Stimulated activated CD4-positive, alpha-beta T cell treated with anti-CD3 and anti-CD28 coated beads, TNF-alpha, amount 100 ng/mL, for 24 hours (primary cell): ENCODE measurements around the gene STAG3.
"Not testable (repeated sequence)": the region's sequence is repeated elsewhere in the genome, so short reads cannot be mapped to it uniquely, and the experiment has no call there.

Experiments used
- DNase-seq, 3 experiments: peaks; one replicate each; pipeline ENCODE4 v3.0.0-alpha.2; 2020; ENCODE audit warnings: low read depth in 3 of 3

The STAG3 gene

DNA sequence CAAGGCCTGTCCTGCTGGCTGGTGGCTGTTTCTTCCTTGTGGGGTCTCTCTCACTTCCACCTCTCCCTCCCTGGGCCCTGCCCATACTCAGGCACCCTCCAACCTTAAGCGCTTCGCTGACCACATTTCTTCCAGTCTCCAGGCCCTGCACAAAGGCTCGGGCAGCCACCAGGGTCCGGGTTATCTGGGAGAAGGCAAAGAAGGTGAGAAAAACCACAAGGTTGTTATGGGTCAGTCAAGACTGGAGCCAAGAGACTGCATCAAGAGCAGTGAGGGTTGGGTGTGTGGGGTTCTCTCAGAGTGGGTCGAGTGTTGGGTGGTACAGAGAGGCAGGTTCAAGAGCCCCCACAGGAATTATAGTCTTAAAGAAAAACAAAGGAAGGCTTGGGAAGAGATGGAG lies 3.1 kb upstream of the STAG3 start:
- no peak for DNase-seq

DNA sequence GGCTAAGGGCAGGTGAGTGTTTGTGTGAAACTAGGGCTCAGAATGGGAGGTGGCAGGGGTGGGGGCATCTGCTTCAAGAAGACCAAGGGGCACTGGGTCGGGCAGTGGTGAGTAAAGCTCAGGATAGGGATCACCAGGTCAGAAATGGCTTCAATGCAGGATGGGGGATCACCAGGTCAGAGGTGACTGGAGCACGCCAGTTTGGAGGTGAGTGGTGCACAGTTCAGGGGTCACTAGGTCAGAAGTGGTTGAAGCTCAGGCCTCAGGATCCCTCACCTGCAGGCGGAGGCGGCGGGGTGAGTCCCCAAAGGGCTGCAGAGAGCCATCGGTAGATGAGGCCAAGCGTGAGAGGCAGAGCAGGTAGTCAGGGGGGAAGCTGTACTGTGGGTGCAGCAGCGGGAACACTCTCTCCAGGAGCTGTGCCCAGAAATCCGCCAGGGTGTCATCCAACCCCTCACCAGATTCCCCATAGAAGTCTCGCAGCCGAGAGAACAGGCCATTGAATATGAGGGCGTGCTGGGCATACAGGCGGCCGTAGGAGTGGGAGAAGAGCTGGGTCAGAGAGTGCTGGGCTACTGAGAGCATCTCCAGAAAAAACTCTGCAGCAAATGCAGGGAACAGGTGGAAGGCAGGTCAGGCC lies 2.3 kb upstream of the STAG3 start:
- DNase-seq = no peak

DNA sequence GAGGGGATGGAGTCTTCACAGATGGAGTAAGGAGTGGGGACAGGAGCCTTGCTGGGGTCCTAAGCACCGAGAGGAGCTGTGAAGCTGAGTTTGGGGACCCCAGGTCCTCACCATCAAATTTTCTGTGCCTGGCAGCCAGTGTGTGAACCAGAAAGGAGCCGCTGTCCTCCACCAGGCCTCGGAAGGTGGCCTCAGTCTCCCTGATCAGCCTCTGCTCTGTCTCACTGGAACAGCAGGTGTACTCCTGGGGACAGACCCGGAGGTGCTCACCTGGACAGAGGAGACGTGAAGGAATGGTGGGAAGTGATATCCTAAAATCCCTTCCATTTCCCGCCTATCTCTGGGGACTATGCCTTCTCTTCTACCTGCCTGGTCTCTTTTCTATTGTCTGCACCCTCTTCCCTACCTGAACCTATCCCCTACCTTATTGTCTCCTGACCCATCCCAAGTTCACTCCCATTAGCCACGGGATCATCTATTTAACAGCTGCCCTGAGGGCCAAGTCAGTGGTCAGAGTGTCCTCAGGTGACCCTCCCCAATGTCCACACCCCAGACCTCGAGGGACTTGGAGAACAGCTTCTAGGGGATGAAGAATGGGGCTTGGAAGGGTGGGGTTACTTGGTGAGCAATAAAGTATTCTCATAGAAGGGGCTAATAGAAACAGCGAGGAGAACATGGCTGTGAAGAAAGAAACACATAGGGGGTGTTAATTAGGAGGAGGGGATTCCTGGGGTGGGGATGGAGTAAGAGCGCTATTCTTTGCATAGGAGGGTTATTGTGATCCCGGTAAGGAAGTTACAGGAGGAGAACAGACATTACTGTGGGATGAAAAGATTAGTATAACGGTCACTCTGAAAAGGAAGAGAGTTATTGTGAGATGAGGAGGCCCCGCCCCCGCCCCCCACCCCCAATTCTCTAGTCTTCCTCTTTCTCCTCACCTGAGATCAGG lies 1.3 kb upstream of the STAG3 start:
- no peak for DNase-seq

DNA sequence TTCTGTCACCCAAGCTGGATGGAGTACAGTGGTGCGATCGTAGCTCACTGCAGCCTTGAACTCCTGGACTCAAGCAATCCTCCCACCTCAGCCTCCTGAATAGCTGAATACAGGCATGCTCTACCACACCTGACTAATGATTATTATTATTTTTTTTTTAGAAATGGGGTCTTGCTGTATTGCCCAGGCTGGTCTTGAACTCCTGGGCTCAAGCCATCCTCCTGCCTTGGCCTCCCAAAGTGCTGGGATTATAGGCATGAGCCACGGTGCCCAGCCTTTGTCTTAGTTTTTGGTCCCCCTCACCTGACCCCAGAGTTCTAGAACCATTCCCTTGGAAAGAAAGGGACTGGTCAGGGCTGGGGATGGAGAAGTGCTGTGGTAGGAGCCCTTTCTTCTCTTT lies 2.4 kb downstream of the STAG3 start:
- DNase-seq = not testable (repeated sequence)

DNA sequence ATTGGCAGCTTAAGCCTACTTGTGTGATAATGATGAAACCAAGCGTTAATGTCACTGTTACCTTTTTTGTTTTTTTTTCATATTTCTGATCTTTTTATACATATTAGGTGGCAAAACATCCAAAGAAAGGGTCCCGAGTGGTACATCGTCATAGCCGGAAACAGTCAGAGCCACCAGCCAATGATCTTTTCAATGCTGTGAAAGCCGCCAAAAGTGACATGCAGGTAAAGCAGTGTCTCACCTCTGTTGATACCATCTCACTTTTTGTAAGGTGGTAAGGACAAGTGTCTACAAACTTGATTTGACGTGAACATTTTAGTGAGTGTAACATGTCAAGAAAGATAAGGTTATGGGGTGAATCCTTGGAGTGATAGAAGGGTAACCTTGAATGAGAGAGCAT lies 4.9 kb downstream of the STAG3 start:
- DNase-seq = not testable (repeated sequence)

DNA sequence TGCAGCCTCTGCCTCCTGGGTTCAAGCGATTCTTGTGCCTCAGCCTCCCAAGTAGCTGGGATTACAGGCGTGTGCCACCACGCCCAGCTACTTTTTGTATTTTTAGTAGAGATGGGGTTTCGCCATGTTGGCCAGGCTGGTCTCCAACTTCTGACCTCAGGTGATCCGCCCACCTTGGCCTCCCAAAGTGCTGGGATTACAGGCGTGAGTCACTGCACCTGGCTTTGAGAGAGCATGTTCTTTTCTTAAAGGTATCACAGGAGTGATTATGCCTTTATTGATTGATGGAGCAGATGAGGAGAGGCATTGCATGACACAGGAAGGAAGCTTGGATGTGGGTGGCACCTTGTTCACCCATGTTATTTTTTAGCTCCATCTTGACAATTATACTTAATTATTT lies 5.4 kb downstream of the STAG3 start:
- not testable (repeated sequence) for DNase-seq

DNA sequence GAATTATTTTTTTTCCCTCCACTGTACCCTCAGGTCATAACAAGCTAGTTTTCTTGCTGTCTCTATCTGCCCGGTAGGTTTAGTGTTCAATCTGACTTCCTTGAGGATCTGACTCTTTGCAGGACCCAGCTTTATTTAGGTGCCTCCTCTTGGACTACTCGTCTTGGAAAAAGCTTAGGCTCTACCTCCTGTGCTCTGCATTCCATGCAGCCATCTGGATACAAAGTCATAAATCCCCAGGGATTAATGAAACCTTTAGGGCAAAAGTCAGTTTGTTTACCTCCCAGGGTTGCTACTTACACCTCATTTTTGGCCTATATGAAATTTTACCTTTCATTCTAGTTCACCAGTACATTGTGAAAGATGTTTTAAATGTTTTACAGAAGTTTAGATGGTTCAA lies 8.0 kb downstream of the STAG3 start:
- DNase-seq = no peak

DNA sequence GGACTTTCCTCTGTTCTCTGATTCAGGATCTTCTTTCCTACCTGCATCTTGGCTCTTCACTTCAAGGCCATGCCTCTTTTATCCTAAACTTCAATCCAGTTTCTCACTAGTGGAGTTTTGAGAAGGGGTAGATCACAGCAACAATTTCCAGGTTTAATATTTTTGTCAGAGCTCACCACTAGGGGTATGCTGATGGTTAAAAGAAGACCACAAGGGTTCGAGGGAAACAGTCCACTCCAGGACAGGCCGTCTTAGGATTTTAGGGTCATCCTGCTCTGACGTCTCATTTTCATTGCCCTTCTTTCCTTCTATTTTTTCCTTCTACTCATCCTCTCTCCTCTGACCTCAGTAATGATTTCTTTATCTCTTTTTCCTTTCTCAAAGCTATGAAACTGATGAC lies 11.3 kb downstream of the STAG3 start:
- DNase-seq = no peak

DNA sequence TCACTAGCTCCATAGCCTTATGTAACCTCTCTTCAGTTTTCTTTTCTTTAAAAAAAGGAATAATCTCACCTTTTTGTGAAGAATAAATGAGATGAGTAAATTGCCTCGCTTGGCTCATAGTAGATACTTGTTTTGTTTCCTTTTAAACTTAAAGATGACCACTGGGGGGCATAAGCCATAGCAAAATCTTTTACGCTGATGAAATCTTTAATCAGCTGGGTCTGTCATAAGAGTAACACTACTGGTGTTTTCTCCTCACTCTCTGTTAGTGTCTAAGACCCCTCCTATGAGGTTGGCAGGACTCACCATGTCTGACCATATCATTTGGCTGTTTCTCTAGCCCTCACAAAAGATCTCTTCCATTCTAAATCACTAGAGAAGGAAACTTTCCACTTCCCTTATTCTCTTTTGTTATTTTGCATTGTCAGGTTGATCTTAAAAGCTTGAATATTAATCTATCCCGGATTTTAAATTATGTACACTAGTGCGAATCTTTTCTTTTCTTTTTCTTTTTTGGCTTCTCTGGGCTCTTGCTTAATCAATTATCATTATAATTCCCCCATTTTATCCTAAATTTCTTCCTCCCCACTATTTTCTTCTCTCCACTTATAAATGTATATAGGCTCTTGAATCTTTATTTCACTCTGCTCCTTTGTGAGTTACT lies 12.5 kb downstream of the STAG3 start:
- DNase-seq = no peak

DNA sequence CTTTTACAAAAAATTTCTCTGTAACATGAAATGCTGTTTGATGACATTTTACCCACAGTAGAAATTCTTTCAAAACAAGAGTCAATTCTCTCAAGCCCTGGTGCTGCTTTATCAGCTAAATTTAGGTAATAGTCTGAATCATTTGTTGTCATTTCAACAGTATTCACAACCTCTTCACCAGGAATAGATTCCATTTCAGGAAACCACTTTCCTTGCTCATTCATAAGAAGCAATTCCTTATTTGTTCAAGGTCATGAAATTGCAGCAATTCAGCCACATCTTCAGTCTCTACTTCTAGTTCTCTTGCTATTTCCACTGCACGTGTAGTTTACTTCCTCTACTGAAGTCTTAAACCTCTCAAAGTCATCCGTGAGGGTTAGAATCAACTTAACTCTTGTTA lies 14.1 kb downstream of the STAG3 start:
- DNase-seq = no peak

DNA sequence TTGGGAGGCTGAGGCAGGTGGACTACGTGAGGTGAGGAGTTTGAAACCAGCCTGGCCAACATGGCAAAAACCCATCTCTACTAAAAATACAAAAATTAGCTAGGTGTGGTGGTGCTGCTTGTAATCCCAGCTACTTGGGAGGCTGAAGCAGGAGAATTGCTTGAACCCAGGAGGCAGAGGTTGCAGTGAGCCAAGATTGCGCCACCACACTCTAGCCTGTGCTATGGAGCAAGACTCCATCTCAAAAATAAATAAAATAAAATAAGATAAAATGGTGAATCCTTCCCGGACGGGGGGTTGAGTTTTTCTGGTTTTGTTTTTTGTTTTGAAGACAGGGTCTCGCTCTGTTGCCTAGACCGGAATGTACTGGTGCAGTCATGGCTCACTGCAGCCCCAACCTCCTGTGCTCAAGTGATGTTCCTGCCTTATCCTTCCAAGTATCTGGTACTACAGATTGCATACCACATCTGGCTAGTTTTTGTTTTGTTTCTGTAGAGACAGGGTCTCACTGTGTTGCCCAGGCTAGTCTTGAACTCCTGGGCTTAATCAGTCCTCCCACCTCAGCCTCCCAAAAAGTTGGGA lies 14.7 kb downstream of the STAG3 start:
- not testable (repeated sequence) for DNase-seq

DNA sequence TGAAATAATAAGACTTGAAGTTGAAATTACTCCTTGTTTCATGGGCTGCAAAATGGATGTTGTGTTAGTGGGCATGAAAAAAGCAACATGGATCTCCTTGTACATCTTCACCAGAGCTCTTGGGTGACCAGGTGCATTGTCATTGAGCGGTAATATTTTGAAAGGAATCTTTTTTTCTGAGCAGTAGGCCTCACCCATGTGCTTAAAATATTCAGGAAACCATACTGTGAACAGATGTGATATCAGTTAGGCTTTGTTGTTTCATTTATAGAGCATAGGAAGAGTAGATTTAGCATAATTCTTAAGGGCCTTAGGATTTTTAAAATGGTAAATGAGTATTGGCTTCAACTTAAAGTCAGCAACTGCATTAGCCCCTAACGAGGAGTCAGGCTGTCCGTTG lies 15.3 kb downstream of the STAG3 start:
- DNase-seq = no peak

DNA sequence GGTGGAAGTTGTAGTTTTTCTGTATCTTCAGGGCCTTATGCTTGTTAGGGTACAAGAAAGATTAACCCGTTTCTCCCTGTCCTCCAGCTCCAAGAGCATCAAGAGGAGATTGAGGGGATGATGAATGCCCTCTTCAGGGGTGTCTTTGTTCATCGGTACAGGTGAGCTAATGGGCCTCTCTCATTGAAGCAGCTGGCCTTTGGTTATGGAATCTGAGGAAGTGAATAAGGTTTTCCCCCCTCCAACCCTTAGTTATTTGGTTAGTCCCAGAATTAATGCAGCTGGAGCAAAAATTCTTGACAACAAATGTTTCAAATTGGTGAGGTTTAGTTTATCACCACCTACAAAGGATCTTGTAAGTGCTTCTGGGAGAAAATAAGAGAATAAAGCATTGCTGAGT lies 17.5 kb downstream of the STAG3 start:
- DNase-seq = no peak

DNA sequence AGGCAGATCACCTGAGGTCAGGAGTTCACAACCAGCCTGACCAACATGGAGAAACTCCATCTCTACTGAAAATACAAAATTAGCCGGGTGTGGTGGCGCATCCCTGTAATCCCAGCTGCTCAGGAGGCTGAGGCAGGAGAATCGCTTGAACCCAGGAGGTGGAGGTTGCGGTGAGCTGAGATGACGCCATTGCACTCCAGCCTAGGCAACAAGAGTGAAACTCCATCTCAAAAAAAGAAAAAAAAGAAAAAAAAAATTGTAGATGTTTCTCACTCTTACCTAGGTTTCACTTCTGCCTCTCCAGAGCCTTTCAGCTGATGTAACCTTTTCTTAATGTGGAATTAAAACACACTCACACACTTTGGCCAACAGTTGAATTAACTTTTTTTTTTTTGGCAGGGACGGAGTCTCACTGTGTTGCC lies 18.2 kb downstream of the STAG3 start:
- DNase-seq = not testable (repeated sequence)

DNA sequence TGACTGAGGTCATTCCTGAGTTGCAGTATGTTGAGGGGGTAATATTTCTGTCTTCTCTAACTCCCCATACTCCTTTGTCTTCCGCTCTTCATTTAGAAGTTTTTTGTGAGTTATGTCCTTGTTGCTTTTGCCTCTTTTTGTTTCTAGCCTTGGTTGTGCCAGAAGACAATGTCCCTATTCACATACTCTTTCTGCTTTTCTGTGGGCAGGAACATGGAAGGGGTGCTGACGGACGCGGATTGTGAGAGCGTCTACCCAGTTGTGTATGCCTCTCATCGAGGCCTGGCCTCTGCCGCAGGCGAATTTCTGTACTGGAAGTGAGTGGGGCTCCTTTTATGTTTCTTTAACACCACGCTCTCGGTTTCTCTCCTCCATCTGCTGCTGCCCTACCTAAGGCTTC lies 20.5 kb downstream of the STAG3 start:
- DNase-seq = no peak

DNA sequence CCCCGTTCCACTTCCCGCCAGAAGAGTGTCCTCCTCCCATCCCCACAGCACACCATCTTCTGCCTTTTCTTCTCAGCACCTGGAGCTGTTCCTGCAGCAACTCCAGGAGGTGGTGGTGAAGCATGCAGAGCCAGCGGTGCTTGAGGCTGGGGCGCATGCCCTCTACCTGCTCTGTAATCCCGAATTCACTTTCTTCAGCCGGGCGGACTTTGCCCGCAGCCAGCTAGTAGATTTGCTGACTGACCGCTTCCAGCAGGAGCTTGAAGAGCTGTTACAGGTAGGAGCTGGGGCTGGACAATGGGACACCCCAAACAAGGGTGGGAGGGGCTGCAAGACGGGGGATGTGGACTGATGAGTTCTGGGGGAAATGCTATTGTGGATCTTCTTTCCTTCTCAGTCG lies 23.0 kb downstream of the STAG3 start:
- no peak for DNase-seq

DNA sequence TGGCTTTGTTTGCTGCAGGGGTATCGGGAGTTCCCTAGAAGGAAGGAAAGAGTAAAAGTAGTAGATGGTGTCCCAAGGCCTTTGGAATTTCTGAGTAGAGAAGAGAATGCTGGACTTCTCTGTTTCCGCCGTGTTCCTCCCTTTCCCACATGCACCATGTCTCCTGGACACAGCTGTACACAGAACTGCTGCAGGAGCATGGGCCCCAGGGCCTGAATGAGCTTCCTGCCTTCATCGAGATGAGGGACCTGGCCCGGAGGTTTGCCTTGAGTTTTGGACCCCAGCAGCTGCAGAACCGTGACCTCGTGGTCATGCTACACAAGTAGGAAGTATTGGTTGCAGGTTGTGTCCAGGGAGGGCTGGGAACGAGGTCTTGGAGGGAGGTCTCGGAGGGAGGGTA lies 26.7 kb downstream of the STAG3 start:
- no peak for DNase-seq

DNA sequence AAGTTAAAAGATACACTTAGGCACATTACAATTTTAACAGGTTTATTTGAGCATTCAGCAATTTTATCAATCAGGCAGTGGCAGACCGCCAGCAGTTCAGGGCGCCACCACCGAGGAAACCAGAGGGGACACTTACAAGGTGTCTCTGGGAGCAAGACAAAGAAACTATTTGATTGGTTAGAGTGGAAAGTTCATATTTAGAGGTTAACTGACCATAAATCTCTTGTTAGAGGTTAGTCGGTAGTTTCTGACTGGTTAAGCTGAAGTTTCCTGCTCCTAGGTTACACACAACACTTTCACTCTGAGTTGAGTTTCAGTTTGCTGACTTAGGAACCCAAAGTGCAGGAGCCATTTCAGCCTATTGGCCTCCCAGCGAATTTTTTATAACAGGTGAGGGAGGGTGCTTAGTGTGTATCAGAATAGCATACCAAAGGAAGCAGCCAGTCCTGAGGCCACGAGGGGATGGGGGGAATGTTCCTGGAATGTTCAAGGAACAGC lies 31.2 kb downstream of the STAG3 start:
- DNase-seq = peak in 1 of 3 experiments; percentile 51

DNA sequence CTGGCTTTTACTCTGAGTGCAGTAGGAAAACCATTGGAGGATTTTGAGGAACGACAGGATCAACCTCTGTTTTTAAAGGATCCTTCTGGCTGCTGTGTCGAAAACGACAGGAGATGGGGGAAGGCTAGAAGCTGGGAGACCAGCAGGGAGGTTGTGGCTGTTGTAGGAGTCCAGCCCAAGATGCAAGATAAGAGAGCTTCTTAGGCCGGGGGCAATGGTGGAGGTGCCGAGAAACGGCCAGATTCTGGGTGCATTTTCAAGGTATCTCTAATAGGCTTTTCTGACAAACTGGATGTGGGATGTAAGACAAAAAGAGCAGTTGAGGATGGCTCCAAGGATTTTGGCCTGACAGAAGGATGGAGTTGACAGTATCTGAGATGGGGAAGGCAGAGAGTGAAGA lies 31.8 kb downstream of the STAG3 start:
- no peak for DNase-seq

DNA sequence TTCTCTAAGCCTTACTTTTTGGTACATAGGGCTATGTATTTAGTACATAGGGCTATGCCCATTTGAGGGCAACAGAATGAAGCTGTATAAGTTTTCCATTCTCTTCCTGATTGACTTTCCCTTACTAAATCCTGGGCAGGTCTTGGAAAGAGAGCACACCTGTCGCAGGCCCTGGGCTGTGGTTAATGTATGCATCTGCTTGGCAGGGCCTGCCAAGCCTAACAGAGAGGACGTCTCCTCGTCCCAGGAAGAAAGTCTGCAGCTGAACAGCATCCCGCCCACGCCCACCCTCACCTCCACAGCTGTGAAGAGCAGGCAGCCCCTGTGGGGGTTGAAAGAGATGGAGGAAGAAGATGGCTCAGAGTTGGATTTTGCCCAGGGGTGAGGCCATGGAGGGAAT lies 33.1 kb downstream of the STAG3 start:
- DNase-seq = no peak

DNA sequence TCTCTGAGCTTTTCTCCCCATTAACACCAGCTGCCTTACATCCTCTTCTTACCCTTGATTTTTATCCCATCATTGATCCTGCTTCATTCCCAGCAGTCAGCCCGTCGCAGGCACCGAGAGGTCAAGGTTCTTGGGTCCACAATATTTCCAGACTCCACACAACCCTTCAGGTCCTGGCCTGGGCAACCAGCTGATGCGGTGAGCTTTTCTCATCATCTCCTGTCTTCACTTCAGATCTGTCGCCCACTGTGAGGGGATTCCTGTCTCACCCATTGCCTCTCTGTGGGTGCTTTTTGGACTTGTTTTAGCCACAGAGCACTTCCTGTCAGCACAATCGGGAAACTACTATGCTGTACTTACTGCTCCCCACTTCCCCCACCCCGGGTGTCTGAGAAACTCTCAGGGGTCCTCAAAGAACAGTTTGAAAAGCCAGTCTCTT lies 33.6 kb downstream of the STAG3 start:
- DNase-seq = no peak

DNA sequence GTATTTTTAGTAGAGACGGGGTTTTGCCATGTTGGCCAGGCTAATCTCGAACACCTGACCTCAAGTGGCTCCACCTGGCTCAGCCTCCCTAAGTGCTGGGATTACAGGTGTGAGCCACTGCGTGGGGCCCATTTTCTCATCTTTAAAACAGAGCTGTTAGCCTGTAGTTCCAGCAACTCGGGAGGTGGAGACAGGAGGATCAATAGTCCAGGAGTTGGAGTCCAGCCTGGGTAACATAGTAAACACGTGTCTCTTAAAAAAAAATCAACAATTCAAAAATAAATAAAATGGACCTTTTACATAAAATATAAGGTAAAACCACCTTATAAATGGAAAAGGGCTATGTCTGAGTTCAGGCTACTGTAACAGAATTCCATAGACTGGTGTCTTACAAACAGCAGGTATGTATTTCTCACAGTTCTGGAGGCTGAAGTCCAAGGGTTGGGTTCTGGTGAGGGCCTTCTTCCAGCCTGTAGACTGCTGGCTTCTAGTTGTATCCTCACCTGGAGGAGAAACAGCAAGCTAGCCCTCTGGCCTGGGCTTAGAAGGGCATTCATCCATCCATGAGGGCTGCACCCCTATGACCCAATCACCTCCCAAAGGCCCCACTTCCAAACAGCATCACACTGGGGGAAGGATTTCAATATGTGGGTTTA lies 35.0 kb downstream of the STAG3 start:
- DNase-seq = no peak
